GM12864 (cell line): Measurements from ENCODE around the gene CAMK2D.

Source experiments
- DNase-seq: peaks from one replicate; pipeline ENCODE4 v3.0.0-alpha.2; 2011; ENCODE audit warnings: low read depth
- H3K4me3 ChIP-seq: 2 replicates; pipeline ENCODE4 v1.5.1; 2011; ENCODE audit warnings: mild to moderate bottlenecking, low read depth, low read length, control low read depth
- CTCF ChIP-seq: IDR thresholded peaks from 2 replicates; pipeline ENCODE4 v1.5.1; 2011; ENCODE audit warnings: low read depth, mild to moderate bottlenecking, moderate library complexity, low read length, control low read depth, inconsistent platforms; ENCODE audit errors: missing control alignments

The CAMK2D gene

DNA sequence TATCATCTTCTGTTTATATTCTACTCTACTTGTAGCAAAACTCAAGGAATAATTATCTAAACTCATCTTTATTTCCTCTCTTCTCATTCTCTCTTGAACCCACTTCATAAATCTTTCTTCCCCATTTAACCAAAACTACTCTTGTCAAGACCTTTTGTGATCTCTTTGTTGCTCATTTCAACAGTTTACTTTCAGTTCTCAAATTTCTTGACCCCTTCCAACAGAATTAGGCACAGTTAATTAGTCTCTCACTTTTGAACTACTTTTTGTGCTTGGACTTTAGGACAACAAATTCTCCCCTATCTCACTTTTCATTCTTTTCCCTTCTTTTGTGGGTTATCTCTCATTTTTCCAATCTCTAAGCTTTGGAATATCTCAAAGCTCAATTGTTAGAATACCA is 27.4 kb upstream of the CAMK2D start:
- no peak overlapping the region for H3K4me3 ChIP-seq
- DNase-seq, result peak; percentile 4
- TF ChIP-seq CTCF, result no peak

GRCh38 chr4:113785781-113786180 is 24.2 kb upstream of the CAMK2D start:
- no peak for TF ChIP-seq CTCF
- DNase-seq, result no peak
- H3K4me3 ChIP-seq, result no peak overlapping the region

GRCh38 chr4:113784497-113785250 is 23.1 kb upstream of the CAMK2D start:
- DNase-seq, result no peak
- no peak overlapping the region for H3K4me3 ChIP-seq
- TF ChIP-seq CTCF, result no peak

GRCh38 chr4:113783701-113784100 is 22.2 kb upstream of the CAMK2D start:
- DNase-seq, result no peak
- no peak for TF ChIP-seq CTCF
- H3K4me3 ChIP-seq, result no peak overlapping the region

DNA sequence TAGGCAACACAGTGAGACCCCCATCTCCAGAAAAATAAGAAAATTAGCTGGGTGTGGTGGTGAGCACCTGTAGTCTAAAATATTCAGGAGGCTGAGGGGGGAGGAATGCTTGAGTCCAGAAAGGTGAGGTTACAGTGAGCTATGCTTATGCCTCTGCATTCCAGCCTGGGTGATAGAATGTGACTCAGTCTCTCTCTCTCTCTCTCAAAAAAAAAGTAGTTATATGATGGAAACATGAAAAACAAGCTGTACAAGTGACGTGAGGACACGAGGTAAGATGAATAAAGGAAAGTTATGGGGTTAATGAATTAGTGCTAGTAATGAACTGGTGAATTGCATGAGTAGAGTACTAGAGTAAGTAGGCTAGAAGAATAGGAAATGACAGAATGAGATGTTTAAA is 21.8 kb upstream of the CAMK2D start:
- no peak for DNase-seq
- no peak overlapping the region for H3K4me3 ChIP-seq
- TF ChIP-seq CTCF, result no peak

DNA sequence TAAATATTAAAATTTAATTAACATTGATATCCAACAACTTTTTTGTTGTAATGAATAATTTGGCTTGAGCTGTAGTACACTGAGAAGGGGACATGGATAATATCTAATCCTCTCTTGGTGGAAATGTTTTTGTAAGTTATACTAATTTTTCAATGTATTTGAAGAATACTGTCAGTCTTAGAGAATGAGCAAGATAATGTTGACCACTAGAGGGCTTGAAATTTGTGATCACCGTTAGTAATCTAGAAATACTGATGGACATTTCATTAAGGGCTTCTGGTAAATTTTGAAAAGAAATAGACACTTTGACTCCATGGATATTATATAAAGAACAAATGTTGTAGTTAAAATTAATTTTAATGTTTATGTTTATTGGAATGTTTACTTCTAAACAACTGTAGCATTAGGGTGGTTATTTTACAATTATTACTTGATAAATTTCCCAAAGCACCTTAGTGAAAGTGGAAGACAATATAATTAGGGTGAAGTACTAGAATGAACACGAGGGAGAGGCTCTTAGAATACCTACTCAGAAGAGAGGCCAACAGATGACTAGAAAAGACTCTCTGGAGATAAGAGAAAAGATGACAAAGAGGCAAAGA is 20.0 kb upstream of the CAMK2D start:
- peak; percentile 24 for DNase-seq
- H3K4me3 ChIP-seq, result no peak overlapping the region
- TF ChIP-seq CTCF, result peak; percentile 55

- no peak for TF ChIP-seq CTCF
- DNase-seq, result no peak
- no peak overlapping the region for H3K4me3 ChIP-seq
Observed at GRCh38 chr4:113776679-113777078, 15.1 kb upstream of the CAMK2D start.
